TTC549 (cell line): ENCODE data around the gene SH3GL1.
A peak's percentile ranks its signal among the peaks of the same experiment; 100 is the strongest.

ENCODE experiments used
- FAIRE-seq: peaks from 2 replicates; lab custom pipeline; 2012; peaks lifted over from hg19 to GRCh38; lab: Jason Lieb, UNC

The SH3GL1 gene

DNA sequence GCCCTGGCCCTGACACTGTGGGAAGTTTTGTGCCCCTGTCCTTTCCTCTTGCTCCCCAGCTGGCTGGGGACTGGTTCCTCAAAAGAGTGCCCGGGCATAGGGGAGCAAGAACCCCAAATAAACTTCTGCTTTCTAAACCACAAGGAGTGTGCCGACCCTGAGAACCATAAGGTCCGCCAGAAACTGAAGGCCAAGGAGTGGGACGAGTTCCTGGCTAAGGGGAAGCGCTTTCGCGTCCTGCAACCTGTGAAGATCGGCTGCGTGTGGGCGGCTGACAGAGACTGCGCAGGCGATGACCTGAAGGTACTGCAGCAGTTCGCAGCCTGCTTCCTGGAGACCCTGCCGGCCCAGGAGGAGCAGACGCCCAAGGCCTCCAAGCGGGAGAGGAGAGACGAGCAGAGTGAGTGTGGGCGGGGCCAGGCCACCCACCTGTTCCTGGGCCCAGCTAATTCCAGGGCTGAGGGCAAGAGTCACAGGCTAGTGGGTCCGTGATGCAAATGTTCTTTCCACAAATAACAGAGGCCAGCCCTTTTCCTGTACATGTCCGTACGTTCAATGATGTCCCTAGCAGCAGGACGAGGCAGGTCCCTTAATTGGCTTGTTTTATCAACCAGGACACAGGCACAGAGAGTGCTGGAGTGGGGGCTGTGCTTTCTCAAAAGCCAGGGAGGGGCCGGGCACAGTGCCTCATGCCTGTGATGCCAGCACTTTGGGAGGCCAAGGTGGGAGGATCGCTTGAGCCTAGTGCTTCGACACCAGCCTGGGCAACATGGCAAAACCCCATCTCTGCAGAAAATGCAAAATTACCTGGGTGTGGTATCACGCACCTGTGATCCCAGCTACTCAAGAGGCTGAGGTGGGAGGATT is 31.7 kb upstream of the SH3GL1 start:
- no peak for FAIRE-seq

DNA sequence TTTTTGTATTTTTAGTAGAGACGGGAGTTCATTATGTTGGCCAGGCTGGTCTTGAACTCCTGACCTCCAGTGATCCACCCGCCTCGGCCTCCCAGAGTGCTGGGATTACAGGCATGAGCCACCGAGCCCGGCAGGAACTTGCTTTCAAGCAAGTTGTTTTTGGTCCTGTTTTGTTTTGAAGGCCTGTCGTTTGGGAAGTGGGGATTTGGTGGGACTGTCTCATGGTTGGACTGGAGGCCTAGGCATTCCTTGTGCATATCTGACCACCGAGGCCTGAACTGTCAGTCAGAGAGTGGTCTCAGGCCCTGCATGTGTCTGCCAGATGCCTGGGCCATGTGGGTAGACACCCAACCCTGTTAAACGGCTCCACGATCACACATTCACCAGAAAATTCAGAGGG is 30.9 kb upstream of the SH3GL1 start:
- FAIRE-seq = no peak

DNA sequence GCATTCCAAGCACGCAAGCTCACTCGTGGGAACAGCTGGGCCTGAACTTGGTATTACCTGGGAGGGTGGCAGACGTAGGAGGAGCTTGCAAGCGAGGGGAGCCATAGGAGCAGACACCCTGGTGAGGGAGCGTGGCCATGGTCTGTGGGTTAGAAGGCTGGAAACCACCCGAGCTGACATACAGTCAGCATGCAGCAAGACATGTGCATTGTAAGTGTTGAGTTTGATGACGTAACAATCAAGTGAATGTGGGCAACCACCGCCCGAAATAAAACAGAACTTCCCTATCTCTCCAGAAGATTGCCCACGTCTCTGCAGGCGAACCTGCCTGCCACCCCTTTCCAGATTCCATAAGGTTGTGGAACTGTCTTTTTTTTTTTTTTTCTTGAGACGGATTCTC is 30.4 kb upstream of the SH3GL1 start:
- FAIRE-seq = no peak

DNA sequence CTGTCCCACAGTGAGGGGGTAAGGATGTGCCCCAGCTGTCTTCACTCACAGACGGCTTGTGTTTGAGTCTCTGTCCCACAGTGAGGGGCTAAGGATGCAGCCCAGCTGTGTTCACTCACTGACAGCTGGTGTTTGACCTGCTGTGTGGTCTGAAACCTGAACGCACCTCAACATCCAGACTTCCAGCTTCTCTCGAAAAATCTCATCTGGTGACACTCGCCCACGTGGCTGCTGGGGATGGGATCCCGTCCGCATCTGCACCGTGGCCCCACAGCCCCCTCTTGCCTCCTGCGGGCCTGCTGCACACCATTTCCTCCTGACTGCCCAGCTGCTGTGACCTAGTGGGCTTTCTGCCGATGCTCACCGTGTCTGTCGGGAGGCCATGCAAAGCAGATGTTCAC is 29.4 kb upstream of the SH3GL1 start:
- no peak for FAIRE-seq

DNA sequence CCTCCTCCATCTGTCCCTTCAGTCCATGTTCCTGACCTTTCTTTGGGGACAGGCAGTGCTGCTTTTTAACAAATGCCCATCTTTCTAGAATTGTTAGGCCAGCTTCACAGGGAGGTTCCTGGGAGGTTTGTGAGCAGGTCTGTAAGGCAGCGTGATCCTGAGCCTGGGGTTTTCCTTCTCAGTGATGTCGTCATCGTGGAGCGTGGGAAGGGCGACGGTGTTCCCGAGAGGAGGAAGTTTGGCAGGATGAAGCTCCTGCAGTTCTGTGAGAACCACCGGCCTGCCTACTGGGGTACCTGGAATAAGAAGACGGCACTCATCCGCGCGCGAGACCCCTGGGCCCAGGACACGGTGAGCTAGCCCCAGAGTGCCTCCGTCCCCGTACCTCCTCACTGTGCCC is 28.9 kb upstream of the SH3GL1 start:
- FAIRE-seq = no peak

DNA sequence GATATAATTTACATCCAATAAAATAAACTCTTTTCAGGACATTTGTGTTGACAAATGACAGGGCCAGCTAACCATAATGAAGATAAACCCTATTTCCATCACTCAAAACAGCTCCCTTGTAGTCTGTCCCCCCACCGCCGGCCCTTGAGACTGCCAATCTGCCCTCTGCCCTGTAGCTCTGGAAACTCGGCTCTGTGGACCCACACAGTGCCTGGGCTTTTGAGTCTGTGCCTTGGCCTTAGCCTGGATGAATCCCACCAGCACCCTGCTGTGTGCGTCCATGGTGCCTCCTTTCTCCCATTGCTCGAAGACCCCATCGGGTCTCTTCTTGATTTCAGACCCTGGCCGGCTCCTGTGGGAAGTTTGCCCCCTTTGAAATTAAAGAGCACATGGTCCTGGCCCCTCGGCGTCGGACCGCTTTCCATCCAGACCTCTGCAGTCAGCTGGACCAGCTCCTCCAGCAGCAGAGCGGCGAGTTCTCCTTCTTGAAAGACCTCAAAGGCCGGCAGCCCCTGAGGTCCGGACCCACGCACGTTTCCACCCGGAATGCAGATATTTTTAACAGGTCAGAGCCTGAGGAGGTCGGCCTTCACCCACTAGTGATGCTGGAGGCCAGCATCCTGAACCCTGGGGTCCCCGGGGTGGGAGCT is 28.1 kb upstream of the SH3GL1 start:
- FAIRE-seq = no peak

- no peak for FAIRE-seq
Observed at GRCh38 chr19:4425537-4425936, 25.2 kb upstream of the SH3GL1 start.

GRCh38 chr19:4423416-4424126 is 23.2 kb upstream of the SH3GL1 start:
- FAIRE-seq = no peak

- FAIRE-seq = no peak
Observed at GRCh38 chr19:4416268-4416667, 15.9 kb upstream of the SH3GL1 start.

DNA sequence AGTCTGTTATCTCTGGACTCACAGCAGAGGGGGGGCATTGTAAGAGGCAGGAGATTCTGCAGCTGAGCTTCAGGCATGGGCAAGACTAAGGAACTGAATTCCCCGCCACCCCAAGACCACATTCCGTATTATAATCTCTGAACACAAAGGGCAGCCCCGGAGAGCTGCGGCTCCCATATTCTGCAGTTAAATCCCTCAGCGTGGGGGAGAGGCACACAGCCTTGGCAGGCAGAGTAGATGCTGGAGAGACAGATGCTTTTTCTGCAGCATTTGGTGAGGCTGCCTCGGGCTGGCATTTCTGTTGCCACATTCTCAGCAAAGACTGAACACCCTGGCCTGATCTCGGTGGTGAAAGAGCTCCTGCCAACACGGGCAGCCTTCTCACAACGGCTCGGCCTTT is 15.0 kb upstream of the SH3GL1 start:
- no peak for FAIRE-seq

DNA sequence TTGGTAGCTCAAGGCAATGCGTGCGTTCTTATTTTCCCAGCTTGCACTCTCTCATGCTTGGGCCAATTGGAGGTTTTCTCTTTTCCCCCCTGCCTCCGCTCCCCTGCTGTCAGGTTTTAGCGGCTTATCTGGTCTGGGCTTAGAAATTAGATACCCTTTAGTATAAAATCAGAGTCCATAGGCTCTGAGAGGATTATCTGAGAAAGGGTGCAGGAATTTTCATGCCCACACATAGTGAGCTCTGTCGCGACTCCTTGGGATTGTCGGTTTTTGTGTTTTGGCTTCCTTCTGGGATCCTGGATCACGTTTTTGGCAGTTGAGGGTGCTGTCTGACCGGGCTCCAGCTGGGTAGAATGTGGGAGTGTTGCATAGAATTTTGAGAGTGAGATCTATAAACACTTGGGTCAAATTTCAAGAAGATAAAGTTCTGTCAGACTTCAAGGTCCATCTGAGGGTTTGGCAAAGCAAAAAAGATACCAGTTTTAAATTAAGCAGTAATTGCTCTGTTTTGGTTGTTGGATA is 14.5 kb upstream of the SH3GL1 start:
- no peak for FAIRE-seq

DNA sequence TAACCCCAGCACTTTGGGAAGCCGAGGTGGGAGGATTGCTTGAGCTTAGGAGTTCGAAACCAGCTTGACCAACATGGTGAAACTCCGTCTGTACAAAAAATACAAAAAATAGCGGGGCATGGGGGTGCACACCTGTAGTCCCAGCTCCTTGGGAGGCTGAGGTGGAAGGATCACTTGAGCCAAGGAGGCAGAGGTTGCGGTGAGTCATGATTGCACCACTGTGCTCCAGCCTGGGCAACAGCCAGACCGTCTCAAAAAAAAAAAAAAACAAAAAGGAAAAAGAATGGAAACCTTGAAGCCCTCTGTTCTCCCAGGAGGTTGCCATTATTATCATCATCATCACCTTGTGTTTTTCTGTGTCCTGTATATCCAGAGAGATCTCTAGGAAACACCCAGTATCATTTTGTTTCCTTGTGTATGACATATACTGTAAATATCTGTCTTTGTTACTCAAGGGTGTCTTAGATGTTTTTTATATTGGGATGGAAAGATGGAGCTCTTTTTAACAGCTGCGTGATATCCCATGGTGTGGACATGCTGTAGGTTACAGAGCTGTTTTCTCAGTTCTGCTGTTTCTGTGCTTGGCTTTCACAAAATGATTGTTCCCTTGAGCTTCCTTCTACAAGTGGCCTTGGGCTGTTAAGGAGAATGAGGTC is 13.9 kb upstream of the SH3GL1 start:
- FAIRE-seq = no peak

- FAIRE-seq = no peak
Observed at GRCh38 chr19:4413588-4413987, 13.2 kb upstream of the SH3GL1 start.

DNA sequence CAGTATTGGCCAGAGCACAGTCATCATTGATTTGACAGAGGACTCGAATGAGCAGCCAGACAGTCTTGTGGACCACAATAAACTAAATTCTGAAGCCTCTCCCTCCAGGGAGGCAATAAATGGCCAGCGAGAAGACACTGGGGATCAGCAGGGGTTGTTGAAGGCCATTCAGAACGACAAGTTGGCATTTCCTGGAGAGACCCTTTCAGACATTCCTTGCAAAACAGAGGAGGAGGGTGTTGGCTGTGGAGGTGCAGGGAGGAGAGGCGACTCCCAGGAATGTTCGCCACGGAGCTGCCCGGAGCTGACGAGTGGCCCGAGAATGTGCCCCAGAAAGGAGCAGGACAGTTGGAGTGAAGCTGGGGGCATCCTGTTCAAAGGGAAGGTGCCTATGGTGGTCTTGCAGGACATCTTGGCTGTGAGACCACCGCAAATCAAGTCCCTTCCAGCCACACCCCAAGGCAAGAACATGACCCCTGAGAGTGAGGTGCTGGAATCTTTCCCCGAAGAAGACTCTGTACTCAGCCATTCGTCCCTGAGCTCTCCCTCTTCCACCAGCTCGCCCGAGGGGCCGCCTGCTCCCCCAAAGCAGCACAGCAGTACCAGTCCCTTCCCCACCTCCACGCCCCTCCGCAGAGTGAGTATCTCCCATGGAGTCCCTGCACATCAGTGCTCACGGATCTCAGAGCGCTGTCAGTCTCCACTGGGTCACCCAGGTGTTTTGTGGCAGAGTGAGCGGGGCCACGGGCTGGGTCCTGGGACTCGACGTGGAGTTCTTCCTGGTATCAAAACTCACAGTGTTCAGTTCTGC is 9.0 kb upstream of the SH3GL1 start:
- no peak for FAIRE-seq

GRCh38 chr19:4406626-4407025 is 6.3 kb upstream of the SH3GL1 start:
- no peak for FAIRE-seq

- FAIRE-seq = no peak
Observed at GRCh38 chr19:4405977-4406376, 5.6 kb upstream of the SH3GL1 start.

GRCh38 chr19:4403005-4403761 is 2.8 kb upstream of the SH3GL1 start:
- no peak for FAIRE-seq

DNA sequence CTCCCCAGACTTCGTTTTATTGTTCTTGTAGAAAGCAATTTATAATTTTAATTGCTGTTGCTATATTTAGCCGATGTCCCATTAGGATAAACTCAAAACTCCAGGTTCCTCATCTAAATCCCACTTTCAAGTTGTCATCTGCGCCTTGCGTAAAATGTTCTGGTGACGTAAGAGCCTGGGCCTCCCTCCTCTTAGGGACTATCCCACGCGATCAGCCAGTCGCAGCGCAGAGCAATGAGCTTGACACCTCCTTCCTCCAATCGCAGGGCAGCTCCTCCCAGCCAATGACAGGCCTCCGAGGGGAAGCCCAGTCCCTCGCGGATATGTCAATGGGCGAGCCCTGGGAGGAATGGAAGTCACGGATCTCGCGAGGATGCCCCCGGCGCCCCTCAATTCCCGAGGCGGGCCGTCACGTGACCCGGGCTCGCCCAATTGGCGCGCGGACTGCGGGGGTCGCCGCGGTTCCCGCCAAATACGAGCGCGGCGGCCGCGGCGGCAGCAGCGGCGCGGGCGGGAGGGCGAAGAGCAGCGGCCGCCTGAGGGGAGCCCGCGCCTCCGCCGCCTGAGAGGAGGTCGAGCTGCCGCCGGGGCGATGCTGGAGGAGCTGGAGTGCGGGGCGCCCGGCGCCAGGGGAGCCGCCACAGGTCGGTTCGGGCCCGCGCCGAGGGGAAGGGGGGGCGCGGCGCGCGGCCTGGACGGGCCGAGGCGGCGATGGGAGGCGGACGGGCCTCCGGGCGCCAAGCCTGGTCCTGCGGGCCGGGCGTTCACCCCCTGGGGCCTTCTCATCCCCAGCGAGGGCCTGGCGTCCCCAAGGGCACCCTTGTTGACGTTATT is 2.0 kb upstream of the SH3GL1 start, which contains the start of gene CHAF1A:
TSS of gene CHAF1A (plus strand) at position 470 of the 834 bp plus-strand sequence. CDS start at position 593, 123 bp downstream.
- peak; percentile 95 for FAIRE-seq

DNA sequence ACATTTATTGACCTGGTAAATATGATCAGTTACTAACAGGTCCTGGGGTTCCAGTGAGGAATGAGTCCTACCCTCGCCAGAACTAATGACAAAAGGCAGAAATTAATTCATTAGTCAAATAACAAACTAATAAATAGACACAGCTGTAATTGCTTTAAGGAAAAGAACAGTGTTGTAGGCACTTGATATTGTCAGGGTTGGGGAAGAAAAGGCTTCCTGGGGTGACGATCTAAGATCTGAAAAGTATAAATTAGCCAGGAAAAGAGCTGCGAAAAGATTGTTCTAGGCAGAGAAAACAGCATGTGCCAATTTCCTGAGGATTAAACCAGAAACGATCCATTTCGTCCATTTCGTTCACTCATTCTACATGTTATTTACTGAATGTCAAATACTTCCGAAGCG is 1.4 kb upstream of the SH3GL1 start:
- no peak for FAIRE-seq

DNA sequence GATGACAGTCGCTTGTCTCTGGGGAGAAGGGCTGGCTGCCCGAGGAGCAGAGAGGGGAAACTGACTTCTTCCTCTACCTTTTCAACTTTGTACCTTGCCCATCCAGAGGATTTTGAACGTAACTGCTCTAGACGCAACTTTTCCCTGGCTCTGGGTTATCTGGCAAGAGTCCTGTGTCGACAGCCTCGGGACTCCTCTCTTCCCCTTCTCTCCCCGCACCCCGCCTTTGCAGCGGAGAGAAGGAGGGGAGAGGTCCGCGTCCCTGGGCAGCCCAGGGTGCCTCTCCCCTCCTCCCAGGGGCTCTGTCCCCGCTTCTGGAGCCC is 574 bp downstream of the SH3GL1 start:
- no peak for FAIRE-seq
